Fibroblast of the conjunctiva (primary cell): ENCODE data around the gene HSPB7.
"Not testable (repeated sequence)": the region's sequence is repeated elsewhere in the genome, so short reads cannot be mapped to it uniquely, and the experiment has no call there.

Experiments
- DNase-seq: peaks from one replicate; pipeline ENCODE4 v3.0.0-alpha.2; 2010; ENCODE audit warnings: low read depth

The HSPB7 gene

GRCh38 chr1:16022393-16022792, 4.5 kb upstream of the HSPB7 start:
- DNase-seq, result no peak

GRCh38 chr1:16021681-16022080, 3.8 kb upstream of the HSPB7 start, which contains the start of gene CLCNKA:
TSS of gene CLCNKA (plus strand) at chr1:16022036. CDS start at chr1:16022620, 584 bp downstream.
- DNase-seq, result no peak

- not testable (repeated sequence) for DNase-seq
Observed at GRCh38 chr1:16020878-16021277, 3.0 kb upstream of the HSPB7 start.

- DNase-seq, result no peak
Observed at GRCh38 chr1:16020325-16020724, 2.5 kb upstream of the HSPB7 start.

- DNase-seq, result no peak
Observed at GRCh38 chr1:16019644-16020277, 1.9 kb upstream of the HSPB7 start.

- DNase-seq, result no peak
Observed at GRCh38 chr1:16018749-16019643, 1.2 kb upstream of the HSPB7 start.

GRCh38 chr1:16018308-16018707, 465 bp upstream of the HSPB7 start:
- no peak for DNase-seq

- no peak for DNase-seq
Observed at GRCh38 chr1:16017076-16017460, 775 bp downstream of the HSPB7 start.

- no peak for DNase-seq
Observed at GRCh38 chr1:16015960-16016901, 1.6 kb downstream of the HSPB7 start.

GRCh38 chr1:16015491-16015890, 2.4 kb downstream of the HSPB7 start:
- DNase-seq, result no peak

- DNase-seq, result no peak
Observed at GRCh38 chr1:16014509-16015482, 3.0 kb downstream of the HSPB7 start.

- no peak for DNase-seq
Observed at GRCh38 chr1:16013908-16014258, 4.0 kb downstream of the HSPB7 start.

- DNase-seq, result peak; percentile 40
Observed at GRCh38 chr1:16013220-16013907, 4.5 kb downstream of the HSPB7 start.

- no peak for DNase-seq
Observed at GRCh38 chr1:16012590-16013219, 5.1 kb downstream of the HSPB7 start.

- DNase-seq, result no peak
Observed at GRCh38 chr1:16011936-16012589, 5.8 kb downstream of the HSPB7 start.

- no peak for DNase-seq
Observed at GRCh38 chr1:16010837-16011236, 7.0 kb downstream of the HSPB7 start.

- DNase-seq, result no peak
Observed at GRCh38 chr1:16009678-16010077, 8.2 kb downstream of the HSPB7 start.

- DNase-seq, result peak; percentile 59
Observed at GRCh38 chr1:16009030-16009460, 8.8 kb downstream of the HSPB7 start.

- DNase-seq, result no peak
Observed at GRCh38 chr1:16007671-16008341, 10.0 kb downstream of the HSPB7 start.
